Stomach (tissue), 4 donors: Measurements from ENCODE around the gene DCDC2C.

Experiments
- EP300 ChIP-seq: sonication (generic); formaldehyde crosslinking; IDR thresholded peaks from one replicate; pipeline ENCODE4 v1.6.1; 2017; ENCODE audit warnings: antibody characterized with exemption
- POLR2A ChIP-seq, 4 donors: fragments of 450-650 bp; IDR thresholded peaks; one replicate each; pipeline ENCODE4 v1.6.1; 2016; ENCODE audit warnings: antibody characterized with exemption in 4 of 4, control low read depth in 2 of 4, mild to moderate bottlenecking in 1 of 4, moderate library complexity in 1 of 4
- POLR2AphosphoS5 ChIP-seq, 3 donors: sonication (generic); formaldehyde crosslinking; IDR thresholded peaks; one replicate each; pipeline ENCODE4 v1.6.1; 2016; ENCODE audit warnings: antibody characterized with exemption in 3 of 3
- TF ChIP-seq, protein P1 (sequence below), 7 experiments: fragments of 450-650 bp in 4 of 7; fragments of 200-600 bp in 3 of 7; sonication (generic) in 3 of 7; IDR thresholded peaks; one replicate each; pipeline ENCODE4 v1.5.1; 2016 to 2019; ENCODE audit warnings: antibody characterized with exemption in 7 of 7, control low read depth in 2 of 7, mild to moderate bottlenecking in 1 of 7

DNA sequence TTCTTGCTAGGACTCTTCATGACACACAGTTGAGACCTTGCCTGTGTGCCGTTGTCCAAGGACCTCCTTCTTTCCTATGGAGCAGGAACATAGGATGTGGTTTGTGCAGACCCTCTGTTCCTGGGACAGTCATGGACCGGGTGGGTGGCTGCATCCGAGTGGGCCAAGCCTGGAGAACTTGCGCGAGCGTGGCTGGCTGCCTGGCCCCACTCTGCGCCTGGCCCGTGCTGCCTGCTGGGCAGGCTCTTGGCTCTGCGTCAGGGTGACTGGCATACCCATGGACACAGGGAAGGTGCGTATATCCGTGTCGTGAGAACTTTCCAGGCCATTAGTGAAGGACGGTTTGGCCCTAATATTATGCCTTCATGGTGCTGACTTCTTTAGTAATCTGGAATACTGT lies 68.2 kb downstream of the DCDC2C start:
- TF ChIP-seq POLR2AphosphoS5 (IDR thresholded peaks at IDR 0.05), result no peak
- TF ChIP-seq EP300, result no peak
- TF ChIP-seq, protein P1, sequence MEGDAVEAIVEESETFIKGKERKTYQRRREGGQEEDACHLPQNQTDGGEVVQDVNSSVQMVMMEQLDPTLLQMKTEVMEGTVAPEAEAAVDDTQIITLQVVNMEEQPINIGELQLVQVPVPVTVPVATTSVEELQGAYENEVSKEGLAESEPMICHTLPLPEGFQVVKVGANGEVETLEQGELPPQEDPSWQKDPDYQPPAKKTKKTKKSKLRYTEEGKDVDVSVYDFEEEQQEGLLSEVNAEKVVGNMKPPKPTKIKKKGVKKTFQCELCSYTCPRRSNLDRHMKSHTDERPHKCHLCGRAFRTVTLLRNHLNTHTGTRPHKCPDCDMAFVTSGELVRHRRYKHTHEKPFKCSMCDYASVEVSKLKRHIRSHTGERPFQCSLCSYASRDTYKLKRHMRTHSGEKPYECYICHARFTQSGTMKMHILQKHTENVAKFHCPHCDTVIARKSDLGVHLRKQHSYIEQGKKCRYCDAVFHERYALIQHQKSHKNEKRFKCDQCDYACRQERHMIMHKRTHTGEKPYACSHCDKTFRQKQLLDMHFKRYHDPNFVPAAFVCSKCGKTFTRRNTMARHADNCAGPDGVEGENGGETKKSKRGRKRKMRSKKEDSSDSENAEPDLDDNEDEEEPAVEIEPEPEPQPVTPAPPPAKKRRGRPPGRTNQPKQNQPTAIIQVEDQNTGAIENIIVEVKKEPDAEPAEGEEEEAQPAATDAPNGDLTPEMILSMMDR (IDR thresholded peaks at IDR 0.05), result no peak
- no peak for TF ChIP-seq POLR2A (IDR thresholded peaks at IDR 0.05)
